HCT116 (cell line): ENCODE results near the gene CERT1.

ENCODE experiments used
- CEBPB ChIP-seq: IDR thresholded peaks from 2 replicates; pipeline ENCODE4 v1.6.1; 2012; ENCODE audit warnings: low read depth
- CTCF ChIP-seq, 3 experiments: fragments of 200-600 bp in 1 of 3; sonication (generic) in 1 of 3; IDR thresholded peaks in 2 of 3; conservative IDR thresholded peaks in 1 of 3; 2 replicates each; pipeline ENCODE4 v1.5.1; 2012 to 2017; ENCODE audit warnings: low read depth in 2 of 3, low read length in 2 of 3, antibody characterized with exemption in 1 of 3, borderline replicate concordance in 1 of 3, control low read depth in 1 of 3, mild to moderate bottlenecking in 1 of 3, mixed read lengths in 1 of 3, mixed run types in 1 of 3, moderate library complexity in 1 of 3; ENCODE audit not compliant: insufficient read depth in 1 of 3
- EZH2 ChIP-seq: fragments of 200-600 bp; sonication (generic); IDR thresholded peaks from 2 replicates; pipeline ENCODE4 v1.6.1; 2017; ENCODE audit warnings: antibody characterized with exemption, mixed run types
- EZH2phosphoT487 ChIP-seq: fragments of 200-600 bp; IDR thresholded peaks from 2 replicates; pipeline ENCODE4 v1.6.1; 2018; ENCODE audit warnings: antibody characterized with exemption, borderline replicate concordance
- POLR2A ChIP-seq: IDR thresholded peaks from 2 replicates; pipeline ENCODE4 v1.7.0; 2011; ENCODE audit warnings: borderline replicate concordance; ENCODE audit not compliant: insufficient read depth, insufficient read length; ENCODE audit errors: extremely low read depth
- TCF7L2 ChIP-seq: IDR thresholded peaks from 2 replicates; pipeline ENCODE4 v1.7.0; 2011; ENCODE audit warnings: borderline replicate concordance, inconsistent platforms; ENCODE audit not compliant: insufficient read depth, insufficient read length; ENCODE audit errors: extremely low read depth
- YY1 ChIP-seq: IDR thresholded peaks from 2 replicates; pipeline ENCODE4 v1.6.1; 2011; ENCODE audit warnings: low read length, low read depth, moderate library complexity, mild to moderate bottlenecking; ENCODE audit not compliant: insufficient replicate concordance; ENCODE audit errors: extremely low read depth

- TF ChIP-seq CTCF (IDR thresholded peaks at IDR 0.05 in 2 of 3, conservative IDR thresholded peaks at IDR 0.05 in 1 of 3; ENCODE audit: borderline replicate concordance in 1 of 3, insufficient read depth in 1 of 3, low read depth in 2 of 3, low read length in 2 of 3) (no peak), TCF7L2 (no peak), POLR2A (no peak), YY1 (no peak), CEBPB (no peak), EZH2 (no peak), EZH2phosphoT487 (no peak)
Observed at GRCh38 chr5:75529185-75529584, 17.8 kb upstream of the CERT1 start.
